Fibroblast of skin of scalp (primary cell): ENCODE measurements around the gene VSIG4.

Experiments
- DNase-seq: peaks from one replicate; pipeline ENCODE4 v3.0.0-alpha.2; 2013

Gene VSIG4

GRCh38 chrX:66024092-66024467 is 15.8 kb downstream of the VSIG4 start:
- DNase-seq, result no peak

GRCh38 chrX:66023385-66024091 is 16.3 kb downstream of the VSIG4 start:
- no peak for DNase-seq

- peak; percentile 11 for DNase-seq
Measured at GRCh38 chrX:66022632-66023384, 17.1 kb downstream of the VSIG4 start.

- no peak for DNase-seq
Measured at GRCh38 chrX:66021765-66022631, 17.9 kb downstream of the VSIG4 start.

GRCh38 chrX:66021401-66021764 is 18.5 kb downstream of the VSIG4 start:
- DNase-seq, result no peak

- no peak for DNase-seq
Measured at GRCh38 chrX:66020631-66021334, 19.1 kb downstream of the VSIG4 start.

GRCh38 chrX:66019974-66020373 is 19.9 kb downstream of the VSIG4 start:
- no peak for DNase-seq

GRCh38 chrX:66019310-66019652 is 20.6 kb downstream of the VSIG4 start:
- DNase-seq, result no peak

- no peak for DNase-seq
Measured at GRCh38 chrX:66018585-66019309, 21.1 kb downstream of the VSIG4 start.

- DNase-seq, result no peak
Measured at GRCh38 chrX:66017659-66018170, 22.2 kb downstream of the VSIG4 start.

GRCh38 chrX:66016905-66017658 is 22.8 kb downstream of the VSIG4 start:
- DNase-seq, result no peak

GRCh38 chrX:66015900-66016689 is 23.8 kb downstream of the VSIG4 start:
- DNase-seq, result no peak

GRCh38 chrX:66015152-66015831 is 24.6 kb downstream of the VSIG4 start:
- no peak for DNase-seq

GRCh38 chrX:66014556-66014955 is 25.3 kb downstream of the VSIG4 start:
- DNase-seq, result no peak

- DNase-seq, result no peak
Measured at GRCh38 chrX:66014084-66014483, 25.8 kb downstream of the VSIG4 start.

GRCh38 chrX:66013194-66013816 is 26.6 kb downstream of the VSIG4 start:
- no peak for DNase-seq

GRCh38 chrX:66012094-66012534 is 27.8 kb downstream of the VSIG4 start:
- DNase-seq, result no peak

GRCh38 chrX:66009231-66009845 is 30.5 kb downstream of the VSIG4 start:
- no peak for DNase-seq
